ENCODE measurements around the gene RCN1. TPM values are rescaled to one million over a fixed set of nuclear protein-coding genes. Genes with fewer than 3 reads are reported as not detected.
A peak's percentile ranks its signal among the peaks of the same experiment; 100 is the strongest.
"Not testable (repeated sequence)": the region's sequence is repeated elsewhere in the genome, so short reads cannot be mapped to it uniquely, and the experiment has no call there.

The RCN1 gene
- total RNA-seq, 2 donors from 2014 or later: 47.9 to 48.3 TPM

GRCh38 chr11:32072872-32073643 lies 17.8 kb upstream of the RCN1 start:
- no peak for ATAC-seq
- intact Hi-C loops (cut with DNase I): no loop called here

GRCh38 chr11:32073644-32074026 lies 17.2 kb upstream of the RCN1 start:
- no peak for ATAC-seq
- DNase-seq: no peak
- intact Hi-C loops (cut with DNase I): no loop called here

More at GRCh38 chr11:32072872-32073643, 17.8 kb upstream of the RCN1 start:
- no peak for DNase-seq

GRCh38 chr11:32079553-32079952 lies 11.3 kb upstream of the RCN1 start:
- no peak for ATAC-seq
- intact Hi-C loops (cut with DNase I): no loop called here
- DNase-seq: no peak

- DNase-seq (no peak), ATAC-seq (no peak)
- intact Hi-C loops (cut with DNase I): no loop called here
Observed at GRCh38 chr11:32080361-32080980, 10.4 kb upstream of the RCN1 start.

GRCh38 chr11:32081129-32081641 lies 9.7 kb upstream of the RCN1 start:
- intact Hi-C loops (cut with DNase I): no loop called here
- ATAC-seq (peak; percentile 81 to 85), DNase-seq (peak; percentile 21)

GRCh38 chr11:32081901-32082300 lies 9.0 kb upstream of the RCN1 start:
- ATAC-seq (no peak), DNase-seq (no peak)
- intact Hi-C loops (cut with DNase I): no loop called here

- DNase-seq: no peak
- intact Hi-C loops (cut with DNase I): no loop called here
- ATAC-seq: no peak
Observed at GRCh38 chr11:32082346-32082986, 8.4 kb upstream of the RCN1 start.

- ATAC-seq (no peak), DNase-seq (no peak)
- intact Hi-C loops (cut with DNase I): no loop called here
Observed at GRCh38 chr11:32087597-32087996, 3.3 kb upstream of the RCN1 start.

GRCh38 chr11:32088117-32088941 lies 2.5 kb upstream of the RCN1 start:
- ATAC-seq: peak; percentile 36 to 49
- intact Hi-C loops (cut with DNase I): no loop called here
- DNase-seq: peak; percentile 77

- DNase-seq (no peak), ATAC-seq (no peak)
Observed at GRCh38 chr11:32092581-32093170, 1.8 kb downstream of the RCN1 start.

GRCh38 chr11:32094923-32095322 lies 4.0 kb downstream of the RCN1 start:
- DNase-seq (peak; percentile 43), ATAC-seq (no peak)
- intact Hi-C loops (cut with DNase I): no loop called here

More at GRCh38 chr11:32092581-32093170, 1.8 kb downstream of the RCN1 start:
- intact Hi-C loops (cut with DNase I): no loop called here

- ATAC-seq (no peak), DNase-seq (no peak)
- intact Hi-C loops (cut with DNase I): no loop called here
Observed at GRCh38 chr11:32098142-32098903, 7.4 kb downstream of the RCN1 start.

GRCh38 chr11:32099516-32099915 lies 8.6 kb downstream of the RCN1 start:
- no peak for ATAC-seq
- intact Hi-C loops (cut with DNase I): no loop called here
- no peak for DNase-seq

- intact Hi-C loops (cut with DNase I): no loop called here
- ATAC-seq: peak in 1 of 2 donors; percentile 73
- no peak for DNase-seq
Observed at GRCh38 chr11:32100495-32100894, 9.6 kb downstream of the RCN1 start.

GRCh38 chr11:32101791-32102190 lies 10.9 kb downstream of the RCN1 start:
- intact Hi-C loops (cut with DNase I): no loop called here
- ATAC-seq (no peak), DNase-seq (no peak)

GRCh38 chr11:32103121-32103719 lies 12.3 kb downstream of the RCN1 start:
- DNase-seq; intact Hi-C loops (cut with DNase I): not testable (repeated sequence)
- ATAC-seq: peak; percentile 55 to 61

GRCh38 chr11:32103941-32104340 lies 13.1 kb downstream of the RCN1 start:
- DNase-seq (no peak), ATAC-seq (no peak)
- intact Hi-C loops (cut with DNase I): no loop called here

Data from left cardiac atrium (tissue), 4 donors.